Panc1 (cell line): Measurements from ENCODE around the gene NRG2. TPM values are rescaled to one million over a fixed set of nuclear protein-coding genes. Genes with fewer than 3 reads are reported as not detected.

ENCODE experiments used
- ATAC-seq: fragments of 200-7000 bp; cut with Tn5 transposase; 2 replicates; pipeline ENCODE4 v1.9.1; 2020; ENCODE audit warnings: mild to moderate bottlenecking, moderate library complexity
- BruUV-seq: library from RNA; stranded (reverse); fragments of 400-500 nt; replicated peaks from 2 replicates; lab custom pipeline; 2021; lab: Mats Ljungman, UMichigan
- CTCF ChIA-PET: fragments of 300-600 bp; sonication (Branson Sonifier 250); formaldehyde crosslinking; loops from one replicate; lab custom pipeline; 2022; ENCODE audit warnings: antibody characterized with exemption; lab: Charles Lee
- POLR2A ChIA-PET: fragments of 300-600 bp; sonication (Branson Sonifier 250); formaldehyde crosslinking; loops from one replicate; lab custom pipeline; 2022; ENCODE audit warnings: antibody characterized with exemption; lab: Charles Lee
- DNase-seq: peaks from one replicate; pipeline ENCODE4 v3.0.0-alpha.2; 2010; ENCODE audit warnings: low read depth, low spot score
- H3K27ac ChIP-seq: 2 replicates; pipeline ENCODE4 v1.5.1; 2011; ENCODE audit warnings: mild to moderate bottlenecking, low read length, inconsistent platforms
- H3K27me3 ChIP-seq: fragments of 200-500 bp; sonication (Bioruptor generic); 2 replicates; pipeline ENCODE4 v1.6.0; 2014; ENCODE audit warnings: low read length, inconsistent platforms; ENCODE audit not compliant: control insufficient read depth, insufficient read depth
- H3K36me3 ChIP-seq: fragments of 200-500 bp; sonication (Bioruptor generic); 2 replicates; pipeline ENCODE4 v1.5.1; 2014; ENCODE audit warnings: inconsistent platforms, mild to moderate bottlenecking, low read length, moderate library complexity; ENCODE audit not compliant: control insufficient read depth, insufficient read depth
- H3K4me1 ChIP-seq: 2 replicates; pipeline ENCODE4 v1.5.1; 2011; ENCODE audit warnings: inconsistent platforms, mild to moderate bottlenecking, low read length, moderate library complexity; ENCODE audit not compliant: control insufficient read depth, insufficient read depth
- H3K4me3 ChIP-seq, 2 experiments: 2 replicates each; pipeline ENCODE4 v1.5.1; 2011 to 2012; ENCODE audit warnings: low read depth in 2 of 2, low read length in 2 of 2, mild to moderate bottlenecking in 2 of 2, inconsistent platforms in 1 of 2, moderate library complexity in 1 of 2
- H3K9me3 ChIP-seq: fragments of 200-500 bp; sonication (Bioruptor generic); 2 replicates; pipeline ENCODE4 v1.5.1; 2014; ENCODE audit warnings: low read depth, mild to moderate bottlenecking, inconsistent platforms, low read length, moderate library complexity; ENCODE audit not compliant: control insufficient read depth, insufficient read depth
- CTCF ChIP-seq: fragments of 450-650 bp; IDR thresholded peaks from 2 replicates; pipeline ENCODE4 v1.5.1; 2017; ENCODE audit warnings: mild to moderate bottlenecking
- POLR2AphosphoS5 ChIP-seq: IDR thresholded peaks from 2 replicates; pipeline ENCODE4 v1.6.1; 2012; ENCODE audit warnings: mild to moderate bottlenecking, low read depth, low read length, moderate library complexity
- REST ChIP-seq, 2 experiments: IDR thresholded peaks; 2 replicates each; pipeline ENCODE4 v1.6.1; 2011 to 2012; ENCODE audit warnings: low read depth in 2 of 2, control low read depth in 1 of 2, low read length in 1 of 2, mild to moderate bottlenecking in 1 of 2, moderate library complexity in 1 of 2; ENCODE audit not compliant: insufficient read depth in 1 of 2
- SIN3A ChIP-seq: IDR thresholded peaks from 2 replicates; pipeline ENCODE4 v1.6.1; 2012; ENCODE audit warnings: low read depth, mild to moderate bottlenecking, low read length, moderate library complexity, borderline replicate concordance; ENCODE audit not compliant: insufficient read depth
- TCF7L2 ChIP-seq: IDR thresholded peaks from 2 replicates; pipeline ENCODE4 v1.6.1; 2011; ENCODE audit warnings: mild to moderate bottlenecking, low read depth, low read length, inconsistent platforms
- in situ Hi-C: cut with HindIII; loops from 2 replicates; pipeline ENCODE4 v1.10.0; 2016; ENCODE audit warnings: low sequenced_read_pairs, low pct_unique_long_range_greater_than_20kb
- intact Hi-C: fragments of 100-400 bp; cut with micrococcal nuclease; formaldehyde crosslinking; loops from one replicate; pipeline ENCODE4 v1.10.0; 2022; ENCODE audit not compliant: unreplicated experiment
- total RNA-seq: library from RNA; stranded (reverse); gene quantifications from one replicate; pipeline ENCODE4 v1.2.1, GENCODE V29; 2021; ENCODE audit not compliant: unreplicated experiment

The NRG2 gene
- total RNA-seq, 1 experiment from 2014 or later = 20.2 TPM

GRCh38 chr5:139950436-139950835 is 92.7 kb downstream of the NRG2 start:
- POLR2A ChIA-PET = no interaction called here
- intact Hi-C loops = no loop called here
- in situ Hi-C loops = no loop called here
- ATAC-seq (no peak), DNase-seq (no peak)
- Histone ChIP-seq H3K4me3 (no peak overlapping the region), H3K4me1 (no peaks in the 10 kb centered on the region), H3K27ac (no peak overlapping the region), H3K9me3 (no peaks in the 10 kb centered on the region), H3K27me3 (no peaks in the 10 kb centered on the region), H3K36me3 (no peaks in the 10 kb centered on the region)
- BruUV-seq = no TSS peak
- CTCF ChIA-PET = interaction anchor here (1.3 kb wide), 1 partner anchor 18 kb away, joined by 3 read pairs; no protein-coding TSS in a partner anchor
- TF ChIP-seq SIN3A (no peak), TCF7L2 (no peak), CTCF (no peak), POLR2AphosphoS5 (no peak), REST (IDR thresholded peaks at IDR 0.05; ENCODE audit: insufficient read depth in 1 of 2, low read depth in 2 of 2, low read length in 1 of 2) (no peak)

- ChIA-PET CTCF (interaction anchor here (1.3 kb wide), 1 partner anchor 19 kb away, joined by 3 read pairs; no protein-coding TSS in a partner anchor), POLR2A (no interaction called here)
- no peak for ATAC-seq
- Histone ChIP-seq H3K27ac (no peak overlapping the region), H3K9me3 (no peaks in the 10 kb centered on the region), H3K4me1 (no peaks in the 10 kb centered on the region), H3K4me3 (no peak overlapping the region), H3K36me3 (no peaks in the 10 kb centered on the region), H3K27me3 (no peaks in the 10 kb centered on the region)
- in situ Hi-C loops (no loop called here), intact Hi-C loops (no loop called here)
- BruUV-seq = no TSS peak
- no peak for DNase-seq
- TF ChIP-seq CTCF (no peak), POLR2AphosphoS5 (no peak), REST (IDR thresholded peaks at IDR 0.05; ENCODE audit: insufficient read depth in 1 of 2, low read depth in 2 of 2, low read length in 1 of 2) (no peak)
Measured at GRCh38 chr5:139949710-139950109, 93.4 kb downstream of the NRG2 start.
